GM06990 (cell line): ENCODE results near the gene PDE1C.

Experiments used
- DNase-seq: peaks from one replicate; pipeline ENCODE4 v3.0.0-alpha.2; 2011; ENCODE audit not compliant: insufficient read length; ENCODE audit errors: extremely low read depth
- H3K27me3 ChIP-seq: replicated peaks from 2 replicates; pipeline ENCODE4 v1.6.0; 2011; ENCODE audit warnings: low read length; ENCODE audit not compliant: control insufficient read depth, insufficient read depth
- H3K36me3 ChIP-seq: 2 replicates; pipeline ENCODE4 v1.5.1; 2011; ENCODE audit warnings: low read length; ENCODE audit not compliant: control insufficient read depth, insufficient read depth
- H3K4me3 ChIP-seq: replicated peaks from 2 replicates; pipeline ENCODE4 v1.5.1; 2011; ENCODE audit warnings: low read depth, mild to moderate bottlenecking, control low read depth, low read length
- CTCF ChIP-seq: IDR thresholded peaks from 2 replicates; pipeline ENCODE4 v1.5.1; 2011; ENCODE audit warnings: low read length, control low read depth, mild to moderate bottlenecking, inconsistent platforms; ENCODE audit not compliant: insufficient read depth, poor library complexity, severe bottlenecking

PDE1C gene

GRCh38 chr7:32051128-32051527 is 19.1 kb downstream of the PDE1C start:
- Histone ChIP-seq H3K27me3 (no peaks in the 10 kb centered on the region; the same call in 1 of the 2 replicates), H3K36me3 (no peaks in the 10 kb centered on the region), H3K4me3 (no peak overlapping the region)
- DNase-seq: no peak
- TF ChIP-seq CTCF: no peak

- TF ChIP-seq CTCF: no peak
- H3K36me3 ChIP-seq: no peaks in the 10 kb centered on the region
- no peaks in the 10 kb centered on the region; the same call in none of the 2 replicates for H3K27me3 ChIP-seq
- no peak overlapping the region for H3K4me3 ChIP-seq
- DNase-seq: no peak
These were observed 20.6 kb downstream of the PDE1C start for GRCh38 chr7:32049599-32049998.

- peak; percentile 30 for DNase-seq
- Histone ChIP-seq H3K4me3 (no peak overlapping the region), H3K36me3 (no peaks in the 10 kb centered on the region), H3K27me3 (no peaks in the 10 kb centered on the region; the same call in none of the 2 replicates)
- TF ChIP-seq CTCF: no peak
These were observed 21.2 kb downstream of the PDE1C start for GRCh38 chr7:32048970-32049491.

- no peak for TF ChIP-seq CTCF
- H3K4me3 ChIP-seq: no peak overlapping the region
- no peaks in the 10 kb centered on the region; the same call in 1 of the 2 replicates for H3K27me3 ChIP-seq
- H3K36me3 ChIP-seq: no peaks in the 10 kb centered on the region
- no peak for DNase-seq
These were observed 22.4 kb downstream of the PDE1C start for GRCh38 chr7:32047801-32048200.

- no peak overlapping the region for H3K4me3 ChIP-seq
- H3K36me3 ChIP-seq: no peaks in the 10 kb centered on the region
- no peak for TF ChIP-seq CTCF
- H3K27me3 ChIP-seq: no peaks in the 10 kb centered on the region; the same call in 1 of the 2 replicates
- no peak for DNase-seq
These were observed 23.1 kb downstream of the PDE1C start for GRCh38 chr7:32047075-32047474.

GRCh38 chr7:32045228-32045627 is 25.0 kb downstream of the PDE1C start:
- H3K4me3 ChIP-seq: no peak overlapping the region
- no peak for TF ChIP-seq CTCF
- no peaks in the 10 kb centered on the region; the same call in none of the 2 replicates for H3K27me3 ChIP-seq
- no peak for DNase-seq
- H3K36me3 ChIP-seq: no peaks in the 10 kb centered on the region
